Measurements from ENCODE around the gene METTL2B.

METTL2B gene

GRCh38 chr7:128476402-128477335 is at the start of gene METTL2B:
TSS of gene METTL2B (plus strand) at chr7:128476748. CDS start at chr7:128476766, 18 bp downstream.
- peak; percentile 82 for DNase-seq

- no peak for DNase-seq
These were observed 49.2 kb upstream of the METTL2B start for GRCh38 chr7:128427289-128427891.

GRCh38 chr7:128430207-128430606 is 46.3 kb upstream of the METTL2B start:
- no peak for DNase-seq

GRCh38 chr7:128431221-128431620 is 45.3 kb upstream of the METTL2B start:
- no peak for DNase-seq

- no peak for DNase-seq
These were observed 44.8 kb upstream of the METTL2B start for GRCh38 chr7:128431754-128432153.

GRCh38 chr7:128434413-128435326 is 41.9 kb upstream of the METTL2B start:
- no peak for DNase-seq

- no peak for DNase-seq
These were observed 41.2 kb upstream of the METTL2B start for GRCh38 chr7:128435327-128435686.

GRCh38 chr7:128437426-128438332 is 38.9 kb upstream of the METTL2B start:
- no peak for DNase-seq

GRCh38 chr7:128442356-128442755 is 34.2 kb upstream of the METTL2B start:
- DNase-seq, result no peak

GRCh38 chr7:128443831-128444600 is 32.5 kb upstream of the METTL2B start:
- no peak for DNase-seq

GRCh38 chr7:128446306-128446705 is 30.2 kb upstream of the METTL2B start:
- no peak for DNase-seq

- DNase-seq, result no peak
These were observed 28.5 kb upstream of the METTL2B start for GRCh38 chr7:128447941-128448564.

GRCh38 chr7:128448751-128449302 is 27.7 kb upstream of the METTL2B start:
- DNase-seq, result no peak

GRCh38 chr7:128450409-128450808 is 26.1 kb upstream of the METTL2B start:
- no peak for DNase-seq

GRCh38 chr7:128450913-128451312 is 25.6 kb upstream of the METTL2B start:
- DNase-seq, result no peak

- DNase-seq, result no peak
These were observed 24.0 kb upstream of the METTL2B start for GRCh38 chr7:128452552-128452951.

- DNase-seq, result no peak
These were observed 22.4 kb upstream of the METTL2B start for GRCh38 chr7:128453836-128454804.

GRCh38 chr7:128454808-128455542 is 21.6 kb upstream of the METTL2B start:
- no peak for DNase-seq
